ENCODE measurements around the gene ZNHIT2.

ZNHIT2 gene

GRCh38 chr11:65078786-65079342, 38.6 kb downstream of the ZNHIT2 start:
- Histone ChIP-seq H3K4me1 (ENCODE audit: control insufficient read depth, low read length) (peaks cover 47% of the 10 kb centered on the region), H3F3A (ENCODE audit: control insufficient read depth, insufficient read depth) (no peaks in the 10 kb centered on the region), H3K4me2 (ENCODE audit: low read length) (peak overlapping the region; percentile 37), H3K36me3 (ENCODE audit: control insufficient read depth, low read length) (peaks cover 83% of the 10 kb centered on the region), H3K9me3 (ENCODE audit: control insufficient read depth, insufficient read depth, low read length) (no peaks in the 10 kb centered on the region), H4K20me1 (ENCODE audit: control insufficient read depth, insufficient read depth, low read depth, low read length) (no peaks in the 10 kb centered on the region), H3K27me3 (ENCODE audit: control insufficient read depth, low read length) (no peaks in the 10 kb centered on the region), H3K27ac (ENCODE audit: low read depth, low read length) (no peak overlapping the region), H3K9me2 (replicated peaks; ENCODE audit: control insufficient read depth, low read length) (no peaks in the 10 kb centered on the region), H3K4me3 (ENCODE audit: low read length) (peak overlapping the region; percentile 31), H3K79me2 (ENCODE audit: control insufficient read depth, low read length) (peaks cover 73% of the 10 kb centered on the region)
- TF ChIP-seq EZH2phosphoT487 (IDR thresholded peaks at IDR 0.05; ENCODE audit: borderline replicate concordance, low read length), result no peak
- no peak for TF ChIP-seq CTCF (IDR thresholded peaks at IDR 0.05; ENCODE audit: low read depth, low read length, poor library complexity, severe bottlenecking)

GRCh38 chr11:65078151-65078550, 39.4 kb downstream of the ZNHIT2 start:
- H3F3A ChIP-seq (ENCODE audit: control insufficient read depth, insufficient read depth), result no peaks in the 10 kb centered on the region
- peaks cover 49% of the 10 kb centered on the region for H3K4me1 ChIP-seq (ENCODE audit: control insufficient read depth, low read length)
- H3K79me2 ChIP-seq (ENCODE audit: control insufficient read depth, low read length), result peaks cover 65% of the 10 kb centered on the region
- peak overlapping the region; percentile 31 for H3K4me3 ChIP-seq (ENCODE audit: low read length)
- no peaks in the 10 kb centered on the region for H3K27me3 ChIP-seq (ENCODE audit: control insufficient read depth, low read length)
- H3K27ac ChIP-seq (ENCODE audit: low read depth, low read length), result no peak overlapping the region
- no peaks in the 10 kb centered on the region for H4K20me1 ChIP-seq (ENCODE audit: control insufficient read depth, insufficient read depth, low read depth, low read length)
- peaks cover 76% of the 10 kb centered on the region for H3K36me3 ChIP-seq (ENCODE audit: control insufficient read depth, low read length)
- peak overlapping the region; percentile 37 for H3K4me2 ChIP-seq (ENCODE audit: low read length)
- H3K9me3 ChIP-seq (ENCODE audit: control insufficient read depth, insufficient read depth, low read length), result no peaks in the 10 kb centered on the region
- no peak for TF ChIP-seq EZH2phosphoT487 (IDR thresholded peaks at IDR 0.05; ENCODE audit: borderline replicate concordance, low read length)
- peak; percentile 83 for TF ChIP-seq CTCF (IDR thresholded peaks at IDR 0.05; ENCODE audit: low read depth, low read length, poor library complexity, severe bottlenecking)
- no peaks in the 10 kb centered on the region for H3K9me2 ChIP-seq (replicated peaks; ENCODE audit: control insufficient read depth, low read length)

GRCh38 chr11:65077451-65077850, 40.0 kb downstream of the ZNHIT2 start:
- no peaks in the 10 kb centered on the region for H3K9me3 ChIP-seq (ENCODE audit: control insufficient read depth, insufficient read depth, low read length)
- H3F3A ChIP-seq (ENCODE audit: control insufficient read depth, insufficient read depth), result no peaks in the 10 kb centered on the region
- no peak overlapping the region for H3K4me3 ChIP-seq (ENCODE audit: low read length)
- peaks cover 58% of the 10 kb centered on the region for H3K79me2 ChIP-seq (ENCODE audit: control insufficient read depth, low read length)
- peaks cover 69% of the 10 kb centered on the region for H3K36me3 ChIP-seq (ENCODE audit: control insufficient read depth, low read length)
- H3K9me2 ChIP-seq (replicated peaks; ENCODE audit: control insufficient read depth, low read length), result no peaks in the 10 kb centered on the region
- H3K27me3 ChIP-seq (ENCODE audit: control insufficient read depth, low read length), result no peaks in the 10 kb centered on the region
- no peaks in the 10 kb centered on the region for H4K20me1 ChIP-seq (ENCODE audit: control insufficient read depth, insufficient read depth, low read depth, low read length)
- H3K4me1 ChIP-seq (ENCODE audit: control insufficient read depth, low read length), result peaks cover 46% of the 10 kb centered on the region
- H3K4me2 ChIP-seq (ENCODE audit: low read length), result no peak overlapping the region
- H3K27ac ChIP-seq (ENCODE audit: low read depth, low read length), result no peak overlapping the region
- no peak for TF ChIP-seq CTCF (IDR thresholded peaks at IDR 0.05; ENCODE audit: low read depth, low read length, poor library complexity, severe bottlenecking)
- TF ChIP-seq EZH2phosphoT487 (IDR thresholded peaks at IDR 0.05; ENCODE audit: borderline replicate concordance, low read length), result no peak
